K562 (cell line): ENCODE data around the gene LPCAT1. TPM values are rescaled to one million over a fixed set of nuclear protein-coding genes. Genes with fewer than 3 reads are reported as not detected.
A peak's percentile ranks its signal among the peaks of the same experiment; 100 is the strongest.

Experiments used
- CBFA2T2 ChIP-seq: fragments of 450-650 bp; conservative IDR thresholded peaks from 2 replicates; pipeline ENCODE4 v1.6.1; 2017; ENCODE audit warnings: mild to moderate bottlenecking
- CREB5 ChIP-seq: fragments of 250-450 bp; sonication (Bioruptor Pico); IDR thresholded peaks from 2 replicates; pipeline ENCODE4 v1.5.0; 2020; ENCODE audit warnings: mild to moderate bottlenecking
- GATAD2A ChIP-seq: fragments of 450-650 bp; IDR thresholded peaks from 2 replicates; pipeline ENCODE4 v1.6.1; 2017
- JUNB ChIP-seq: fragments of 450-650 bp; formaldehyde crosslinking; conservative IDR thresholded peaks from 2 replicates; pipeline ENCODE4 v1.4.0; 2020; ENCODE audit warnings: mild to moderate bottlenecking
- KDM5B ChIP-seq: fragments of 200-600 bp; sonication (generic); IDR thresholded peaks from 2 replicates; pipeline ENCODE4 v1.6.1; 2012; ENCODE audit warnings: low read depth, mild to moderate bottlenecking, moderate library complexity, low read length, control low read depth, inconsistent platforms; ENCODE audit not compliant: insufficient replicate concordance
- MECOM ChIP-seq: fragments of 250-450 bp; sonication (Bioruptor Pico); IDR thresholded peaks from 2 replicates; pipeline ENCODE4 v1.8.0; 2022; ENCODE audit warnings: inconsistent platforms
- NFXL1 ChIP-seq: fragments of 450-650 bp; formaldehyde crosslinking; IDR thresholded peaks from 2 replicates; pipeline ENCODE4 v1.4.0; 2021; ENCODE audit warnings: mild to moderate bottlenecking
- PREB ChIP-seq: sonication (generic); formaldehyde crosslinking; IDR thresholded peaks from 2 replicates; pipeline ENCODE4 v1.8.1; 2023; ENCODE audit warnings: mild to moderate bottlenecking, missing genetic modification reagents
- SMC3 ChIP-seq: conservative IDR thresholded peaks from 2 replicates; pipeline ENCODE4 v1.6.1; 2011; ENCODE audit warnings: low read depth, low read length, improper control_type of control experiment; ENCODE audit not compliant: insufficient read depth
- SREBF2 ChIP-seq: sonication (generic); formaldehyde crosslinking; IDR thresholded peaks from 2 replicates; pipeline ENCODE4 v1.4.0; 2020; ENCODE audit warnings: mild to moderate bottlenecking, missing genetic modification reagents
- TCF3 ChIP-seq: sonication (generic); formaldehyde crosslinking; IDR thresholded peaks from 2 replicates; pipeline ENCODE4 v1.4.0; 2020; ENCODE audit warnings: mild to moderate bottlenecking, missing genetic modification reagents
- ZNF311 ChIP-seq: fragments of 250-450 bp; sonication (Bioruptor Pico); IDR thresholded peaks from 2 replicates; pipeline ENCODE4 v1.4.0; 2020; ENCODE audit warnings: mild to moderate bottlenecking, moderate library complexity
- ZNF431 ChIP-seq: sonication (generic); formaldehyde crosslinking; IDR thresholded peaks from 2 replicates; pipeline ENCODE4 v1.8.0; 2022; ENCODE audit warnings: mild to moderate bottlenecking, missing genetic modification reagents
- polyA plus RNA-seq, 8 experiments: library from polyadenylated mRNA; depleted of rRNA in 4 of 8; stranded (reverse) in 5 of 8; unstranded in 3 of 8; fragments of >200 nt; fragmentation: Nextera tagmentation in 2 of 8; fragmentation: Illumina TruSeq in 1 of 8; extraction: Ambion mirVana in 2 of 8; extraction: Trizol in 1 of 8; gene quantifications; 2 replicates each; pipeline versions ENCODE4 v1.2.1 to v1.2.3, GENCODE V29; 2011 to 2014; ENCODE audit warnings: inconsistent platforms in 1 of 8, missing spikeins in 1 of 8
- total RNA-seq, 7 experiments: library from RNA; depleted of rRNA in 6 of 7; stranded (reverse); fragments of >200 nt in 6 of 7; fragmentation: Illumina TruSeq in 2 of 7; extraction: Trizol in 2 of 7; gene quantifications; 2 replicates each; pipeline versions ENCODE4 v1.2.1 to v1.2.3, GENCODE V29; 2011 to 2021; ENCODE audit warnings: low replicate concordance in 1 of 7
- TF ChIP-seq, protein P1 (sequence below), 2 experiments: IDR thresholded peaks; 2 replicates each; pipeline ENCODE4 v1.6.1; 2011; ENCODE audit warnings: borderline replicate concordance in 1 of 2, control low read depth in 1 of 2, low read depth in 1 of 2, low read length in 1 of 2, mild to moderate bottlenecking in 1 of 2, mixed read lengths in 1 of 2, moderate library complexity in 1 of 2; ENCODE audit not compliant: insufficient read depth in 1 of 2, insufficient read length in 1 of 2, poor library complexity in 1 of 2, severe bottlenecking in 1 of 2; ENCODE audit errors: extremely low read depth in 1 of 2
- TF ChIP-seq, protein P2 (sequence below): sonication (generic); formaldehyde crosslinking; IDR thresholded peaks from 2 replicates; pipeline ENCODE4 v1.9.0; 2022; ENCODE audit warnings: mild to moderate bottlenecking, missing genetic modification reagents
- TF ChIP-seq, protein P3 (sequence below): IDR thresholded peaks from 2 replicates; pipeline ENCODE4 v1.6.1; 2016; ENCODE audit warnings: missing genetic modification characterization, missing compliant biosample characterization
- TF ChIP-seq, protein P4 (sequence below): fragments of 250-450 bp; sonication (Bioruptor Pico); IDR thresholded peaks from 2 replicates; pipeline ENCODE4 v1.4.0; 2020; ENCODE audit warnings: mild to moderate bottlenecking, moderate library complexity

Gene LPCAT1
- total and polyA plus RNA-seq, 9 of the 15 experiments (the other 6 are each of a cell fraction or from before 2014, with no cell fraction given), result 0.14 to 18.4 (median 13.9) TPM

DNA sequence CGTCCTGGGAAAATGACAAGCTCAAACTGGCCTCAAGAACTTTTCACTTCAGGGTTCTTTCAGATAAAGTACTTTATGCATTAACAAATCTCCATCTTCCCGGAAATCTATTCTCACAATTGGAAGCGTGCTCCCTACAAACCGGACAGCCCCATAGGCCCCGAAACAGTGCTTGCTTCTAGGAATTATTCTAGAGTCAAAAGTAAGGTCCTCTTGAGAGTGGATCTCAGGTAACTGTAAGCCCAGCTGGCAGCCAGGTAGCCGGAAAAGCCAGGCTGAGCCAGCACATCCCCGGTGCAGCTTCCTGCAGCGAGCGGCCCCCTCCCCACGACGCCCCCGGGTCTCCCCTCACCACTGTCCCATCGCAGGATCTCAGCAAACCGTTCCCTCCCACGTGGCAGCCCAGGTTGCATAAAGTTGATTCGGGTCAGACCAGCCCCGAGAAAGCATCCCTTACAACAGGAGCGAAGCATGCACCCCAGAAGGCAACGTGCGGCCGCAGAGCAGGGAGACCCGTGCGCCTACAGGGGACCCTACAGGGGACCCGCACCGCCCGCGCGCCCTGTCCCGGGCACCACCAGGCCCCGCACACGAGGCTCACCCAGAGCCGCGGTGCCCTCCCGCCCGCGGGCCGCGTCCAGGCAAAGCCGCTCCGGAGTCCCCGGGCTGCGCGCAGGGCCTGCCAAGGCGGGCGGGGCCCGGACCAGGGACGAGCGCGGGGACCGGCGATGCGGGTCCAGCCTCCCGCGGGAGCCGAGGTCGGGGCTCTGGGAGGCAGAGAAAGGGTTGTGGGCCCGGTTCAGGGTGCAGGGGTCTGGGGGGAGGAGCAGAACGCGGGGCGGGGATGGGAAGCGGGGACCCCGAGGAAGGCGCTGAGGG is 920 bp downstream of the LPCAT1 start (continued):
- TF ChIP-seq TCF3 (CRISPR knock-in tag), result no peak
- no peak for TF ChIP-seq CREB5
- TF ChIP-seq, protein P1, sequence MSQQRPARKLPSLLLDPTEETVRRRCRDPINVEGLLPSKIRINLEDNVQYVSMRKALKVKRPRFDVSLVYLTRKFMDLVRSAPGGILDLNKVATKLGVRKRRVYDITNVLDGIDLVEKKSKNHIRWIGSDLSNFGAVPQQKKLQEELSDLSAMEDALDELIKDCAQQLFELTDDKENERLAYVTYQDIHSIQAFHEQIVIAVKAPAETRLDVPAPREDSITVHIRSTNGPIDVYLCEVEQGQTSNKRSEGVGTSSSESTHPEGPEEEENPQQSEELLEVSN (IDR thresholded peaks at IDR 0.05; ENCODE audit: borderline replicate concordance in 1 of 2, extremely low read depth in 1 of 2, insufficient read depth in 1 of 2, insufficient read length in 1 of 2, low read depth in 1 of 2, low read length in 1 of 2, poor library complexity in 1 of 2, severe bottlenecking in 1 of 2), result peak in 1 of 2 experiments; percentile 60
- no peak for TF ChIP-seq ZNF431 (CRISPR knock-in tag)
- no peak for TF ChIP-seq PREB (CRISPR knock-in tag)
- TF ChIP-seq CBFA2T2, result no peak
- TF ChIP-seq, protein P2, sequence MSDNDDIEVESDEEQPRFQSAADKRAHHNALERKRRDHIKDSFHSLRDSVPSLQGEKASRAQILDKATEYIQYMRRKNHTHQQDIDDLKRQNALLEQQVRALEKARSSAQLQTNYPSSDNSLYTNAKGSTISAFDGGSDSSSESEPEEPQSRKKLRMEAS, result peak; percentile 39; the same call in 1 of the 2 replicates
- no peak for TF ChIP-seq JUNB
- TF ChIP-seq, protein P3, sequence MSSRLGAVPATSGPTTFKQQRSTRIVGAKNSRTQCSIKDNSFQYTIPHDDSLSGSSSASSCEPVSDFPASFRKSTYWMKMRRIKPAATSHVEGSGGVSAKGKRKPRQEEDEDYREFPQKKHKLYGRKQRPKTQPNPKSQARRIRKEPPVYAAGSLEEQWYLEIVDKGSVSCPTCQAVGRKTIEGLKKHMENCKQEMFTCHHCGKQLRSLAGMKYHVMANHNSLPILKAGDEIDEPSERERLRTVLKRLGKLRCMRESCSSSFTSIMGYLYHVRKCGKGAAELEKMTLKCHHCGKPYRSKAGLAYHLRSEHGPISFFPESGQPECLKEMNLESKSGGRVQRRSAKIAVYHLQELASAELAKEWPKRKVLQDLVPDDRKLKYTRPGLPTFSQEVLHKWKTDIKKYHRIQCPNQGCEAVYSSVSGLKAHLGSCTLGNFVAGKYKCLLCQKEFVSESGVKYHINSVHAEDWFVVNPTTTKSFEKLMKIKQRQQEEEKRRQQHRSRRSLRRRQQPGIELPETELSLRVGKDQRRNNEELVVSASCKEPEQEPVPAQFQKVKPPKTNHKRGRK (tag), result no peak
- TF ChIP-seq NFXL1 (CRISPR knock-in tag), result no peak
- TF ChIP-seq SMC3, result no peak
- no peak for TF ChIP-seq ZNF311 (CRISPR knock-in tag)
- TF ChIP-seq, protein P4, sequence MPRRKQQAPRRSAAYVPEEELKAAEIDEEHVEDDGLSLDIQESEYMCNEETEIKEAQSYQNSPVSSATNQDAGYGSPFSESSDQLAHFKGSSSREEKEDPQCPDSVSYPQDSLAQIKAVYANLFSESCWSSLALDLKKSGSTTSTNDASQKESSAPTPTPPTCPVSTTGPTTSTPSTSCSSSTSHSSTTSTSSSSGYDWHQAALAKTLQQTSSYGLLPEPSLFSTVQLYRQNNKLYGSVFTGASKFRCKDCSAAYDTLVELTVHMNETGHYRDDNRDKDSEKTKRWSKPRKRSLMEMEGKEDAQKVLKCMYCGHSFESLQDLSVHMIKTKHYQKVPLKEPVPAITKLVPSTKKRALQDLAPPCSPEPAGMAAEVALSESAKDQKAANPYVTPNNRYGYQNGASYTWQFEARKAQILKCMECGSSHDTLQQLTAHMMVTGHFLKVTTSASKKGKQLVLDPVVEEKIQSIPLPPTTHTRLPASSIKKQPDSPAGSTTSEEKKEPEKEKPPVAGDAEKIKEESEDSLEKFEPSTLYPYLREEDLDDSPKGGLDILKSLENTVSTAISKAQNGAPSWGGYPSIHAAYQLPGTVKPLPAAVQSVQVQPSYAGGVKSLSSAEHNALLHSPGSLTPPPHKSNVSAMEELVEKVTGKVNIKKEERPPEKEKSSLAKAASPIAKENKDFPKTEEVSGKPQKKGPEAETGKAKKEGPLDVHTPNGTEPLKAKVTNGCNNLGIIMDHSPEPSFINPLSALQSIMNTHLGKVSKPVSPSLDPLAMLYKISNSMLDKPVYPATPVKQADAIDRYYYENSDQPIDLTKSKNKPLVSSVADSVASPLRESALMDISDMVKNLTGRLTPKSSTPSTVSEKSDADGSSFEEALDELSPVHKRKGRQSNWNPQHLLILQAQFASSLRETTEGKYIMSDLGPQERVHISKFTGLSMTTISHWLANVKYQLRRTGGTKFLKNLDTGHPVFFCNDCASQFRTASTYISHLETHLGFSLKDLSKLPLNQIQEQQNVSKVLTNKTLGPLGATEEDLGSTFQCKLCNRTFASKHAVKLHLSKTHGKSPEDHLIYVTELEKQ (CRISPR knock-in tag), result no peak
- TF ChIP-seq KDM5B, result peak; percentile 10
- TF ChIP-seq MECOM (CRISPR knock-in tag), result no peak
- TF ChIP-seq GATAD2A, result no peak
- TF ChIP-seq SREBF2 (CRISPR knock-in tag), result no peak
